Measurements from ENCODE around the gene CCL23.

CCL23 gene

DNA sequence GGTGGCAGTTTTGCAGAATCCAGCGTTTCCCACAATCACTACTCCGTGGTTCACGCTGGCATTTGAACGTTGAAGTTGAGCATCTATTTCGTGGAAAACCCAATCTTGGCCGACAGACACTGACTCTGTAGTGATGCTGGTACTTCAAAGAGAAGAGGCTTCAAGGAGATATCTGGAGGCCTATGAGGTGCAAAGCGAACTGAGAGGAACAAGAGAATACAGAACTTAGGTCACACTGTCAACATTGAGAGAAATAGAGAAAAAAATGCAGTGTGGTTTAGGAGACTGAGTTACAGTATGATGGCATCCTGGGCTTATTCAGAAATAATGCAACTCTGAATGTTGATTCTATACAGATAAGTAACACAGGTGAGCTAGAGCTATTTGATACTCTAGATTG, 52.5 kb downstream of the CCL23 start:
- DNase-seq, result no peak

DNA sequence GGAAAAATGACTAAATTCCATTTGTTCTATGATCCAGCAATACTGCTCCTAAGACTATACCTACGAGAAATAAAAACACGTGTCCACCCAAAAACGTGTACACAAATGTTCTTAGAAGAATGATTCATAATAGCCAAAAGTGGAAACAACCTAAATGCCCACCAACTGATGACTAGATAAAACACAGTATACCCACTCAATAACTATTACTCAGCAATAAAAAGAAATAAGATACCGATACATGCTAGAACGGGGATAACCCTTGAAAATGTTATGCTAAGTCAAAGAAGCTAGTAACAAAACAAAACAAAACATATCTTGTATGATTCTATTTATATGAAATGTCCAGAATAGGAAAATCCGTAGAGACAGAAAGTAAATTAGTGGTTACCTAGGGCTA, 54.1 kb downstream of the CCL23 start:
- DNase-seq, result no peak
